Cardiac fibroblast (primary cell): ENCODE measurements around the gene KCNE2.

ENCODE experiments used
- DNase-seq, 2 donors: peaks; one replicate each; pipeline versions ENCODE4 v3.0.0 to v3.0.0-alpha.2; 2010; ENCODE audit warnings: low read depth in 2 of 2
- H3K4me3 ChIP-seq, 2 donors: replicated peaks in 1 of 2; 1 replicate in 1 of 2; 2 replicates in 1 of 2; pipeline ENCODE4 v1.5.1; 2011; ENCODE audit warnings: low read depth in 2 of 2, low read length in 2 of 2, mild to moderate bottlenecking in 2 of 2, moderate library complexity in 1 of 2
- TF ChIP-seq, protein P1 (sequence below): IDR thresholded peaks from one replicate; pipeline ENCODE4 v1.5.1; 2011; ENCODE audit warnings: low read depth, mild to moderate bottlenecking, low read length, inconsistent platforms

Gene KCNE2

DNA sequence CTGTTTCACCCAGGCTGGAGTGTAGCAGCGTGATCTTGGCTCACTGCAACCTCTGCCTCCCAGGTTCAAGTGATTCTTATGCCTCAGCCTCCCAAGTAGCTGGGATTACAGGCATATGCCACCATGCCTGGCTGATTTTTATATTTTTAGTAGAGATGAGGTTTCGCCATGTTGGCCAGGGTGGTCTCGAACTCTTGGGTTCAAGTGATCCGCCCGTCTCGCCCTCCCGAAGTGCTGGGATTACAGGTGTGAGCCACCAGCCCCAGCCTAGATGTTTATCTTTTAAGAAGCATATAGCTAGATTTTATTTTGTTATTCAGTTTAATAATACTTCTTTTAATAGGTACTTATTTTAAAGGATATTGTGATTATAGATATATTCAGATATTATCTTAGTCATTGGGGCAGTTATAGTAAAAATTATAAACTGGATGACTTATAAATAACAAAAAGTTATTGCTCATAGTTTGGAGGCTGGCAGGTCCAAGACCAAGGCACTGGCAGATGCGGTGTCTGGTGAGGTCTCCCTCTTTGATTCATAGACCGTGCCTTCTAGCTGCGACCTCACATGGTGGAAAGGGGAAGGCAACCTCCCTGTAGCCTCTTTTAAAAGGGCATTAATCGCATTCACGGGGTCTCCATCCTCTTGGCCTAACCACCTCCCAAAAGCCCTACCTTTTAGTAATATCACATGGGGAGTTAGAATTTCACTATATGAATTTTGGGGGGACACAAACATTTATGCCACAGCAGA lies 3.1 kb upstream of the KCNE2 start:
- TF ChIP-seq, protein P1, sequence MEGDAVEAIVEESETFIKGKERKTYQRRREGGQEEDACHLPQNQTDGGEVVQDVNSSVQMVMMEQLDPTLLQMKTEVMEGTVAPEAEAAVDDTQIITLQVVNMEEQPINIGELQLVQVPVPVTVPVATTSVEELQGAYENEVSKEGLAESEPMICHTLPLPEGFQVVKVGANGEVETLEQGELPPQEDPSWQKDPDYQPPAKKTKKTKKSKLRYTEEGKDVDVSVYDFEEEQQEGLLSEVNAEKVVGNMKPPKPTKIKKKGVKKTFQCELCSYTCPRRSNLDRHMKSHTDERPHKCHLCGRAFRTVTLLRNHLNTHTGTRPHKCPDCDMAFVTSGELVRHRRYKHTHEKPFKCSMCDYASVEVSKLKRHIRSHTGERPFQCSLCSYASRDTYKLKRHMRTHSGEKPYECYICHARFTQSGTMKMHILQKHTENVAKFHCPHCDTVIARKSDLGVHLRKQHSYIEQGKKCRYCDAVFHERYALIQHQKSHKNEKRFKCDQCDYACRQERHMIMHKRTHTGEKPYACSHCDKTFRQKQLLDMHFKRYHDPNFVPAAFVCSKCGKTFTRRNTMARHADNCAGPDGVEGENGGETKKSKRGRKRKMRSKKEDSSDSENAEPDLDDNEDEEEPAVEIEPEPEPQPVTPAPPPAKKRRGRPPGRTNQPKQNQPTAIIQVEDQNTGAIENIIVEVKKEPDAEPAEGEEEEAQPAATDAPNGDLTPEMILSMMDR: no peak
- no peak overlapping the region for H3K4me3 ChIP-seq
- DNase-seq: no peak

DNA sequence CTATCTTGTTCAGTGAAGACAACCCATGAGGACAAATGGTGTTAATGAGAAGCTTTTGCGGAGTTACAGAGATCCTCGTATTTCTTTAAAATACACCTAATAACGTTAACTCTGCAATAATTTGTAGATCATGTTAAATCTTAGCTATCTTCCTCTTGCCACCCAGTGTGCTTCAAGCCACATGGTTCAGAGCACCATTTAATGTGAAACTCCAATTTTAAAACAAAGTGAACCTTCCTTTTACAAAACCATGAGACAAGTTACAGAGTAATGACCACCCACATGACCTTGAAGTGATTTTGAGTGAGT lies 1.7 kb upstream of the KCNE2 start:
- DNase-seq: no peak
- TF ChIP-seq, protein P1: no peak
- H3K4me3 ChIP-seq: no peak overlapping the region

DNA sequence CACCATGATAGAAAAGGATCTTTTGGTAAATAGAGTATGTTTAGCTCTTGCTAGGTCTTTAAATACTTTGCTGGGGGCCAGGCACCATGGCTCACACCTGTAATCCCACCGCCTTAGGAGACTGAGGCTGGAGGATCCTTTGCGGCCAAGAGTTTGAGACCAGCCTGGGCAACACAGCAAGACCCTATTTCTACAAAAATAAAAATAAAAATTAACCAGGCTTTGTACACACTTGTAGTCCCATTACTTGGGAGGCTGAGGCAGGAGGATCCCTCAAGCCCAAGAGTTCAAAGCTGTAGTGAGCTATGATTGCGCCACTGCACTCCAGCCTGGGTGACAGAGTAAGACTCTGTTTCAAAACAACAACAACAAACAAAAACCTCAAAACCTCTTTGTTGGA lies 1.1 kb upstream of the KCNE2 start:
- H3K4me3 ChIP-seq: no peak overlapping the region
- no peak for DNase-seq
- TF ChIP-seq, protein P1: no peak

DNA sequence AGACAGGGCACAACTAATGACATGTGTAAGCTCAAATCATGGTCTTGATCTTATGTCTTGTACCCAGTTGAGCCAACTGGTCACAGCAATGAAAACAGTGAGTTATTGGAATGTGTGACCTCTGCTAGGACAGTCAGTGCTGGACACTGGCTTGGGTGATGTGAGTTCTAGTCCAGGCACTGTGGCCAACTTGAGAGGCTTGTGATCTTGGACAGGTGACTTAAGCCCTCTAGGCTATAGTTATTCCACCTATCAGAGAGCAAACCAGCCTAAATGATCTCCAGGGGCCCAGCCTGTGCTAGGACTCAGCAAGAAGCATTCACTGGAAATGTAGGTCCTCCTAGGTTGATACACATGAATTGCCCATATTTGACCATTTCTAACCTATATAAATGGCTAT lies 1.1 kb downstream of the KCNE2 start:
- TF ChIP-seq, protein P1: no peak
- DNase-seq: no peak
- no peak overlapping the region for H3K4me3 ChIP-seq

DNA sequence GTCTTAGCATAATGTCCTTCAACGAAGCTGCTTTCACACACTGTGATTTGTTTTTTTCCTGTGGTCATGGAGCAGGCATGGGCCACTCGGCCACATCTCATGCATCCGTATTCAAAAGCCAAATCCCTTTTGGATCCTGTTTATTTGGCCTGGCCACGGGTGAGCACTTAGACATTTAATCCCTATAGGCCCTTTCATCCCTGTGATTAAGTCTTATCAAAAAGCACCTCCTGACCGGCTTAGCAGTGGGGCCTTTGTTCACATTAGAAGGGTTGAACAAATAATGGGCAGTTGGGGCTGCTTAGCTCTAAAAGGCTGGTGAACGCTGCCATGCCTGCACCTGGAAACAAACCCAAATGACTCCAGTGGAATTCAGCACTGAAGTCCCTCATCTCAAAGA lies 2.0 kb downstream of the KCNE2 start:
- TF ChIP-seq, protein P1: no peak
- no peak for DNase-seq
- H3K4me3 ChIP-seq: no peak overlapping the region

DNA sequence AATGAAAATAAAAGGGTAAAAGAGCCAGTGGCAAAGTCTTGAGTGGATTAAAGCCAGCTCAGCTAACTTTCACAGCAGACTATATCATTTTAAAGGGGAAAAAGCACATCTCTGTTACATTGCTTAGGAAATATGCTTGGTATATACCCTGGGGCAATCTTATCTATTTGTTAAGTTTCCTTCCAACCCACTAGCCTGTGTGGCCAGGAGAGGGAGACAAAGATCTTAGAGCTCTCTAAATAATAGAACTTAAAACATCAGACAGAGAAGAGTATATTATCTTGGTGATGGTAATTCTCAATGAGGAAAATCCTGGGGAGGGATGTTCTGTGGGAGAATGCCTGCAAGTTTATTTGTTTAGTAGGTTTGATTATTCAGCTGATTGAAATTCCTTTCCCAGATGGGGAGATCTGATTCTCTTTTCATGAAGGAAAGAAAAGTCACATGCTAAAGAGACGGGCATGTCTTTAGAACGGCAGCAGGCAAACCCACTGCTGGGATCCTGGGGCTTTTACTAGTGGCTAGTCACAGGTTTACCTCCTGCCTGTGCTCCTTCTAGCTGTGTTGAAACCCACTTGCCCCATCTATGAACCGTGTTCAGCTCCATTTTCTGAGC lies 3.6 kb downstream of the KCNE2 start:
- peak; percentile 75 to 83 for DNase-seq
- TF ChIP-seq, protein P1: peak; percentile 80
- no peak overlapping the region for H3K4me3 ChIP-seq
